IMR-90 (cell line): ENCODE data around the gene OXNAD1. TPM values are rescaled to one million over a fixed set of nuclear protein-coding genes. Genes with fewer than 3 reads are reported as not detected.

Experiments used
- ATAC-seq: fragments of 200-7000 bp; cut with Tn5 transposase; 2 replicates; pipeline ENCODE4 v1.9.1; 2020; ENCODE audit warnings: low read depth, mild to moderate bottlenecking, moderate library complexity
- BruUV-seq: library from RNA; stranded (reverse); fragments of 400-500 nt; replicated peaks from 2 replicates; lab custom pipeline; 2021; lab: Mats Ljungman, UMichigan
- CTCF ChIA-PET: fragments of 300-600 bp; formaldehyde crosslinking; extraction: SDS; loops from one replicate; lab custom pipeline; 2021; ENCODE audit warnings: antibody characterized with exemption; lab: Yijun Ruan, JAX
- POLR2A ChIA-PET: fragments of 300-600 bp; sonication (Branson Sonifier 250); formaldehyde crosslinking; loops from one replicate; lab custom pipeline; 2022; ENCODE audit warnings: antibody characterized with exemption; ENCODE audit not compliant: unreplicated experiment; lab: Charles Lee
- DNase-seq: peaks from one replicate; pipeline ENCODE4 v3.0.0; 2013
- H2AFZ ChIP-seq: replicated peaks from 2 replicates; pipeline ENCODE3; 2013; ENCODE audit warnings: low read length, mild to moderate bottlenecking; ENCODE audit not compliant: poor library complexity
- H2AK5ac ChIP-seq: 2 replicates; pipeline ENCODE4 v1.6.1; 2013; ENCODE audit warnings: low read depth, low read length, inconsistent platforms
- H2AK9ac ChIP-seq: replicated peaks from 2 replicates; pipeline ENCODE3; 2013; ENCODE audit warnings: mild to moderate bottlenecking, low read depth, low read length, moderate library complexity; ENCODE audit not compliant: poor library complexity
- H2BK120ac ChIP-seq: 2 replicates; pipeline ENCODE4 v1.6.1; 2013; ENCODE audit warnings: low read depth, low read length, inconsistent platforms
- H2BK15ac ChIP-seq: 3 replicates; pipeline ENCODE4 v1.6.1; 2013; ENCODE audit warnings: low read depth, low read length, inconsistent platforms
- H2BK20ac ChIP-seq: 2 replicates; pipeline ENCODE4 v1.6.1; 2013; ENCODE audit warnings: low read depth, mild to moderate bottlenecking, inconsistent platforms, low read length, moderate library complexity
- H2BK5ac ChIP-seq: 2 replicates; pipeline ENCODE4 v1.6.1; 2013; ENCODE audit warnings: mild to moderate bottlenecking, low read depth, low read length, inconsistent platforms; ENCODE audit not compliant: poor library complexity, severe bottlenecking
- H3K14ac ChIP-seq: replicated peaks from 2 replicates; pipeline ENCODE4 v1.6.1; 2013; ENCODE audit warnings: low read depth, low read length, inconsistent platforms
- H3K18ac ChIP-seq: 2 replicates; pipeline ENCODE4 v1.6.1; 2013; ENCODE audit warnings: low read depth, low read length, control low read depth
- H3K23ac ChIP-seq: 2 replicates; pipeline ENCODE4 v1.6.1; 2013; ENCODE audit warnings: low read depth, low read length, inconsistent platforms
- H3K27ac ChIP-seq: 2 replicates; pipeline ENCODE4 v1.5.1; 2013; ENCODE audit warnings: mild to moderate bottlenecking, control low read depth, low read length; ENCODE audit not compliant: insufficient read depth
- H3K27me3 ChIP-seq: 2 replicates; pipeline ENCODE4 v1.6.1; 2013; ENCODE audit warnings: low read length; ENCODE audit not compliant: control insufficient read depth, insufficient read depth
- H3K36me3 ChIP-seq: 2 replicates; pipeline ENCODE4 v1.6.1; 2013; ENCODE audit warnings: low read length, mixed read lengths; ENCODE audit not compliant: control insufficient read depth, insufficient read depth
- H3K4ac ChIP-seq: 2 replicates; pipeline ENCODE4 v1.6.1; 2013; ENCODE audit warnings: low read depth, low read length, inconsistent platforms
- H3K4me1 ChIP-seq: 2 replicates; pipeline ENCODE4 v1.6.1; 2013; ENCODE audit warnings: low read length, mixed read lengths; ENCODE audit not compliant: control insufficient read depth, insufficient read depth
- H3K4me2 ChIP-seq: 2 replicates; pipeline ENCODE4 v1.6.1; 2013; ENCODE audit warnings: low read depth, mild to moderate bottlenecking, control low read depth, low read length, moderate library complexity
- H3K4me3 ChIP-seq: 2 replicates; pipeline ENCODE4 v1.5.1; 2013; ENCODE audit warnings: low read depth, mild to moderate bottlenecking, control low read depth, low read length, moderate library complexity; ENCODE audit not compliant: insufficient read depth
- H3K56ac ChIP-seq: 2 replicates; pipeline ENCODE4 v1.6.1; 2013; ENCODE audit warnings: low read length, inconsistent platforms; ENCODE audit not compliant: insufficient read depth; ENCODE audit errors: extremely low read depth
- H3K79me1 ChIP-seq, 2 experiments: 2 replicates each; pipeline ENCODE4 v1.6.1; 2013; ENCODE audit warnings: low read length in 2 of 2, inconsistent platforms in 1 of 2, low read depth in 1 of 2
- H3K9ac ChIP-seq: 2 replicates; pipeline ENCODE4 v1.6.1; 2013; ENCODE audit warnings: low read depth, low read length, control low read depth
- H3K9me1 ChIP-seq: 2 replicates; pipeline ENCODE4 v1.6.1; 2013; ENCODE audit warnings: low read length, inconsistent platforms; ENCODE audit not compliant: insufficient read depth
- H3K9me3 ChIP-seq: 2 replicates; pipeline ENCODE4 v1.6.1; 2013; ENCODE audit warnings: low read length; ENCODE audit not compliant: control insufficient read depth, insufficient read depth
- H4K20me1 ChIP-seq: 2 replicates; pipeline ENCODE4 v1.6.1; 2013; ENCODE audit warnings: low read length, inconsistent platforms; ENCODE audit not compliant: insufficient read depth
- H4K5ac ChIP-seq: 2 replicates; pipeline ENCODE4 v1.6.1; 2013; ENCODE audit warnings: mild to moderate bottlenecking, low read depth, low read length, control low read depth
- H4K8ac ChIP-seq, 2 experiments: 2 replicates each; pipeline ENCODE4 v1.6.1; 2013; ENCODE audit warnings: low read depth in 2 of 2, low read length in 2 of 2, control low read depth in 1 of 2, inconsistent platforms in 1 of 2
- H4K91ac ChIP-seq: 2 replicates; pipeline ENCODE4 v1.6.1; 2013; ENCODE audit warnings: low read depth, low read length, inconsistent platforms; ENCODE audit not compliant: insufficient read depth
- ELK1 ChIP-seq: fragments of 150-350 bp; IDR thresholded peaks from 2 replicates; pipeline ENCODE4 v1.6.1; 2016; ENCODE audit warnings: low read depth, mild to moderate bottlenecking, low read length, moderate library complexity, borderline replicate concordance
- WGBS, 2 experiments: methylation state at CpG; one replicate each; pipeline versions ENCODE4 v1.1.5 to v1.1.7; 2013; ENCODE audit warnings: missing lambda C conversion rate in 2 of 2; ENCODE audit not compliant: insufficient read length in 1 of 2; ENCODE audit errors: extremely low coverage in 2 of 2; 5-methylcytosine and 5-hydroxymethylcytosine counted together
- dilution Hi-C: fragments of 300-500 bp; cut with HindIII; formaldehyde crosslinking; loops from one replicate; pipeline ENCODE4 v1.14.3; 2018; ENCODE audit warnings: low sequenced_read_pairs; ENCODE audit not compliant: unreplicated experiment
- in situ Hi-C: fragments of 300-500 bp; cut with MboI; formaldehyde crosslinking; loops from 3 replicates; pipeline ENCODE4 v1.14.3; 2019; ENCODE audit warnings: low sequenced_read_pairs, inconsistent platforms, mixed read lengths
- intact Hi-C: fragments of 100-400 bp; cut with micrococcal nuclease; formaldehyde crosslinking; loops from 2 replicates; pipeline ENCODE4 v1.10.0; 2022
- polyA plus RNA-seq, 3 experiments: library from polyadenylated mRNA; depleted of rRNA; stranded (reverse); fragments of >200 nt; gene quantifications; 2 replicates each; pipeline ENCODE4 v1.2.3, GENCODE V29; 2012; ENCODE audit warnings: low replicate concordance in 1 of 3
- total RNA-seq: library from RNA; depleted of rRNA; stranded (reverse); fragments of >200 nt; gene quantifications from 2 replicates; pipeline ENCODE4 v1.2.3, GENCODE V29; 2012

Gene OXNAD1
- total and polyA plus RNA-seq, 2 of the 4 experiments (the other 2 are of a cell fraction) = 6.2 to 11.3 TPM

GRCh38 chr3:16227566-16227965, 37.4 kb upstream of the OXNAD1 start:
- no peak for DNase-seq
- in situ Hi-C loops = loop anchor here (25.0 kb wide), 1 partner anchor 590 kb away; no protein-coding TSS in a partner anchor
- CTCF ChIA-PET = interaction anchor here (1.1 kb wide), 1 partner anchor 34 kb away, joined by 4 read pairs; no protein-coding TSS in a partner anchor

More at GRCh38 chr3:16227566-16227965, 37.4 kb upstream of the OXNAD1 start:
- Histone ChIP-seq H4K91ac (no peak overlapping the region), H3K36me3 (peaks cover 29% of the 10 kb centered on the region), H4K8ac (no peak overlapping the region), H3K18ac (no peak overlapping the region), H3K56ac (no peak overlapping the region), H3K79me1 (no peaks in the 10 kb centered on the region), H3K27me3 (no peaks in the 10 kb centered on the region), H2BK120ac (no peak overlapping the region), H3K4me2 (no peak overlapping the region), H3K9me3 (no peaks in the 10 kb centered on the region), H3K9me1 (no peaks in the 10 kb centered on the region), H3K27ac (no peak overlapping the region), H3K4me3 (no peak overlapping the region), H2BK5ac (no peak overlapping the region), H3K4me1 (no peaks in the 10 kb centered on the region), H3K14ac (no peak overlapping the region), H2AK5ac (no peak overlapping the region), H4K5ac (no peak overlapping the region), H2BK20ac (no peak overlapping the region), H3K9ac (no peak overlapping the region), H3K4ac (no peak overlapping the region), H2AFZ (no peak overlapping the region), H4K20me1 (no peaks in the 10 kb centered on the region), H2AK9ac (no peak overlapping the region), H2BK15ac (no peak overlapping the region), H3K23ac (no peak overlapping the region)
- POLR2A ChIA-PET = no interaction called here
- intact Hi-C loops = no loop called here
- ATAC-seq = no peak
- TF ChIP-seq ELK1 = no peak
- dilution Hi-C loops = no loop called here
- no CpG with 5 or more reads among the region's 1 CpG for WGBS, 2 experiments
- TSS peak; percentile 57 for BruUV-seq
